WERI-Rb-1 (cell line): Measurements from ENCODE around the gene SPPL2C.

ENCODE experiments used
- DNase-seq: peaks from one replicate; pipeline ENCODE4 v3.0.0-alpha.2; 2020
- H3K27ac ChIP-seq: fragments of 250-450 bp; sonication (Bioruptor Pico); 2 replicates; pipeline ENCODE4 v1.5.1; 2020; ENCODE audit warnings: mild to moderate bottlenecking, moderate library complexity
- H3K27me3 ChIP-seq: fragments of 250-450 bp; sonication (Bioruptor Pico); 2 replicates; pipeline ENCODE4 v1.5.1; 2021; ENCODE audit warnings: mild to moderate bottlenecking, low read depth, moderate library complexity; ENCODE audit not compliant: insufficient read depth, severe bottlenecking
- H3K36me3 ChIP-seq: fragments of 250-450 bp; sonication (Bioruptor Pico); 2 replicates; pipeline ENCODE4 v1.5.1; 2020; ENCODE audit warnings: mild to moderate bottlenecking, moderate library complexity
- H3K4me3 ChIP-seq: 2 replicates; pipeline ENCODE4 v1.5.1; 2011; ENCODE audit warnings: low read depth, mild to moderate bottlenecking, control low read depth, low read length
- H3K9me3 ChIP-seq: fragments of 250-450 bp; sonication (Bioruptor Pico); 2 replicates; pipeline ENCODE4 v1.5.1; 2021; ENCODE audit warnings: mild to moderate bottlenecking, moderate library complexity; ENCODE audit not compliant: severe bottlenecking
- TF ChIP-seq, protein P1 (sequence below): IDR thresholded peaks from 2 replicates; pipeline ENCODE4 v1.5.1; 2011; ENCODE audit warnings: low read depth, mild to moderate bottlenecking, control low read depth, inconsistent platforms, low read length

The SPPL2C gene, protein sequence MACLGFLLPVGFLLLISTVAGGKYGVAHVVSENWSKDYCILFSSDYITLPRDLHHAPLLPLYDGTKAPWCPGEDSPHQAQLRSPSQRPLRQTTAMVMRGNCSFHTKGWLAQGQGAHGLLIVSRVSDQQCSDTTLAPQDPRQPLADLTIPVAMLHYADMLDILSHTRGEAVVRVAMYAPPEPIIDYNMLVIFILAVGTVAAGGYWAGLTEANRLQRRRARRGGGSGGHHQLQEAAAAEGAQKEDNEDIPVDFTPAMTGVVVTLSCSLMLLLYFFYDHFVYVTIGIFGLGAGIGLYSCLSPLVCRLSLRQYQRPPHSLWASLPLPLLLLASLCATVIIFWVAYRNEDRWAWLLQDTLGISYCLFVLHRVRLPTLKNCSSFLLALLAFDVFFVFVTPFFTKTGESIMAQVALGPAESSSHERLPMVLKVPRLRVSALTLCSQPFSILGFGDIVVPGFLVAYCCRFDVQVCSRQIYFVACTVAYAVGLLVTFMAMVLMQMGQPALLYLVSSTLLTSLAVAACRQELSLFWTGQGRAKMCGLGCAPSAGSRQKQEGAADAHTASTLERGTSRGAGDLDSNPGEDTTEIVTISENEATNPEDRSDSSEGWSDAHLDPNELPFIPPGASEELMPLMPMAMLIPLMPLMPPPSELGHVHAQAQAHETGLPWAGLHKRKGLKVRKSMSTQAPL

DNA sequence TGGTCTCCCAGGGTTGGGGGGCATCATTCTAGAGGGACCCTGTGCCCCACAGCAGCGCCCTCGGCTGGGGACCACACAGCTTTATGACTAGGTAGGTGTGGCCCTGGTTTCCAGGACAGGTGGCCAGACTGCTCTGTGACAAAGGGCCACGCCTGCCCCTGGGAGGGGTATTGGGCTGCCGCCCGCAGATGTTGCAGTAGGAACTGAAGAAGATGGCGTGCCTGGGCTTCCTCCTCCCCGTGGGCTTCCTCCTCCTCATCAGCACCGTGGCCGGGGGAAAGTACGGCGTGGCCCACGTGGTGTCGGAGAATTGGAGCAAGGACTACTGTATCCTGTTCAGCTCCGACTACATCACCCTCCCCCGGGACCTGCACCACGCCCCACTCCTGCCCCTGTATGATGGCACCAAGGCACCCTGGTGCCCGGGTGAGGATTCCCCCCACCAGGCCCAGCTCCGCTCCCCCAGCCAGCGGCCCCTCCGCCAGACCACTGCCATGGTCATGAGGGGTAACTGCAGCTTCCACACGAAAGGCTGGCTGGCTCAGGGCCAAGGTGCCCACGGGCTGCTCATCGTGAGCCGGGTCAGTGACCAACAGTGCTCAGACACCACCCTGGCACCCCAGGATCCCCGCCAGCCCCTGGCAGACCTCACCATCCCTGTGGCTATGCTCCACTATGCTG is at the start of gene SPPL2C:
Gene SPPL2C, plus strand, starts transcription at position 187 of the 681 bp plus-strand sequence. Its CDS starts 26 bp downstream, at position 213.
- DNase-seq: no peak
- no peak within 1 kb of the TSS for H3K4me3 ChIP-seq
- no peaks in the 10 kb centered on the region for H3K36me3 ChIP-seq
- H3K9me3 ChIP-seq: no peaks in the 10 kb centered on the region
- no peaks in the 10 kb centered on the region for H3K27me3 ChIP-seq
- H3K27ac ChIP-seq: no peak within 1 kb of the TSS
- TF ChIP-seq, protein P1, sequence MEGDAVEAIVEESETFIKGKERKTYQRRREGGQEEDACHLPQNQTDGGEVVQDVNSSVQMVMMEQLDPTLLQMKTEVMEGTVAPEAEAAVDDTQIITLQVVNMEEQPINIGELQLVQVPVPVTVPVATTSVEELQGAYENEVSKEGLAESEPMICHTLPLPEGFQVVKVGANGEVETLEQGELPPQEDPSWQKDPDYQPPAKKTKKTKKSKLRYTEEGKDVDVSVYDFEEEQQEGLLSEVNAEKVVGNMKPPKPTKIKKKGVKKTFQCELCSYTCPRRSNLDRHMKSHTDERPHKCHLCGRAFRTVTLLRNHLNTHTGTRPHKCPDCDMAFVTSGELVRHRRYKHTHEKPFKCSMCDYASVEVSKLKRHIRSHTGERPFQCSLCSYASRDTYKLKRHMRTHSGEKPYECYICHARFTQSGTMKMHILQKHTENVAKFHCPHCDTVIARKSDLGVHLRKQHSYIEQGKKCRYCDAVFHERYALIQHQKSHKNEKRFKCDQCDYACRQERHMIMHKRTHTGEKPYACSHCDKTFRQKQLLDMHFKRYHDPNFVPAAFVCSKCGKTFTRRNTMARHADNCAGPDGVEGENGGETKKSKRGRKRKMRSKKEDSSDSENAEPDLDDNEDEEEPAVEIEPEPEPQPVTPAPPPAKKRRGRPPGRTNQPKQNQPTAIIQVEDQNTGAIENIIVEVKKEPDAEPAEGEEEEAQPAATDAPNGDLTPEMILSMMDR: no peak

DNA sequence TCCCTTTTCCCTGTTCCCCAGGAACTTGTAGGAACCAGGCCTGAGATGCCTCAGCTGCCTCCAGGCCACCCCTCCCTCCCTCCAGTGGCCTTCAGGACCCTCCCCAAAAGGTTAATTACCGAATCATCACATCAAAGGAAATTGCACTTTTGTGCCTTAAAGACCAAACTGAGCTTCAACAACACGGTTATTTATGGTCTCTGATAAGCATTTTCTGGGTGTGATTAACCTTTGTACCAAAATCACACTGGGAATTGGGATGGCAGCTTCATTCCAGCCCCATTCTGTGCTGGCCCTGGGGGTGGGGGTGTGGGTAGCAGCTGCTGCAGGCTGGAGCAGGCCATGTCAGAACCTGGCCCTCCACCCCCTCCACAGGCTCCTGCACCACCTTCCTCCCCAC is 43.9 kb upstream of the SPPL2C start:
- Histone ChIP-seq H3K9me3 (no peaks in the 10 kb centered on the region), H3K27ac (no peak overlapping the region), H3K27me3 (no peaks in the 10 kb centered on the region), H3K4me3 (no peak overlapping the region), H3K36me3 (no peaks in the 10 kb centered on the region)
- DNase-seq: no peak
- TF ChIP-seq, protein P1: no peak

DNA sequence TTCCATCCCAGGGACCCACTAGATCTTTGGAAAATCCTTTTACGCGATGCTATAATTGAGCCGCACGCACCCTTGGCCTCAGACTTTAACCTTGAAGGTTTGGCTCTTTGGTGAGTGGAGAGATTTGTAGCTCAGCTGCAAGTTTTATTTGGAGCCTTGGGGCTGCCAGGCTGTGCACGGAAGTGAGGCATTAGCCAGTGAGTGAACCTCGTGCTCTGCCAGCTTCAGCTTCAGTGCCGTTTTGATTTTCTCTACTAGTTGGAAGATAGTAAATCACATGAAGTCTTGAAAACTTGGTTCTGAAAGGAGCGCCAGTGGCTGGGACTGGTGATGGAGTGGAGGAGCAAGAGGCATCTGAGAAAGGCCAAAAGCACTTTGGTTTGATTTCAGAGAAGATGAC is 43.3 kb upstream of the SPPL2C start:
- TF ChIP-seq, protein P1: no peak
- no peaks in the 10 kb centered on the region for H3K36me3 ChIP-seq
- DNase-seq: no peak
- no peak overlapping the region for H3K4me3 ChIP-seq
- no peak overlapping the region for H3K27ac ChIP-seq
- H3K27me3 ChIP-seq: no peaks in the 10 kb centered on the region
- H3K9me3 ChIP-seq: no peaks in the 10 kb centered on the region

DNA sequence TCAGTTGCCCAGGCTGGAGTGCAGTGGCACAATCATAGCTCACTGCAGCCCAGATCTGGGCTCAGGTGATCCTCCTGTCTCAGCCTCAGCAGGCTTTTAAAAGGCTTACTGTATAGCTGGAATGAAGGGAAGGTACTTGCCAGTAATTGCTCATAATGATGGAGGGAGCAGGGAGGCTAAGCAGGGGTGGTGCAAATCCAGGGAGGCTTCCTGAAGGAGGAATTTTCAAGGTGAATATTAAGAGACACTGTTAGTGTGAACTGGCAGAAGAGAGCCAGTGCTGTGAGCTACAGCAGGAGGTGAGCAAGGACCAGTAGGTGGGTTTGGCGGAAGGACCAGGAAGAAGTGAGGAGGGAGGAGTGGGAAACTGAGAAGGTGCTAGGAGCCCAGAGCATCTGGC is 35.8 kb upstream of the SPPL2C start:
- DNase-seq: no peak
- H3K4me3 ChIP-seq: no peak overlapping the region
- peaks cover 3% of the 10 kb centered on the region for H3K9me3 ChIP-seq
- TF ChIP-seq, protein P1: no peak
- no peak overlapping the region for H3K27ac ChIP-seq
- no peaks in the 10 kb centered on the region for H3K36me3 ChIP-seq
- no peaks in the 10 kb centered on the region for H3K27me3 ChIP-seq

DNA sequence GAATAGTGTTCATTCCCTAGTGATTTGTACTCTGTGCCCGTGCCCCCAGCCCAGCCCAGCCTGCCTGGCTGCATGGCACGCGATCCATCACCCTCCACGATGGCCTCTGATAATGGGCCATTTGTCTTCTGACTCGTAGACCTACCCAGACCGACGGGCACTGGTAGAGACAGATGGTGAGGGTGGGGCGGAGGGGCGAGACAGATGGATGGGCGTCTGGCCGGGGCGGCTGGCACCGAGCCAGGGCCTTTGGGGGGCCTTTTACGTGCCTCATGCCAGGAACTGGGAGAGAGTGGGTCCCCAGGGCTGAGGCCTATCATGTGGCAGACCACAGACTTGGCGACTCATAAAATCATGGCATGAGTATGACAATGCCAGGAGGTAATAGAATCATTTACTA is 35.2 kb upstream of the SPPL2C start:
- Histone ChIP-seq H3K27ac (0 out of 2 replicates have a peak overlapping the region, but pooled peaks have one; percentile 3), H3K27me3 (no peaks in the 10 kb centered on the region), H3K36me3 (no peaks in the 10 kb centered on the region), H3K4me3 (no peak overlapping the region), H3K9me3 (peaks cover 3% of the 10 kb centered on the region)
- DNase-seq: peak; percentile 53
- TF ChIP-seq, protein P1: no peak
